ENCODE results near the gene ZNF83.
"Not testable (repeated sequence)": the region's sequence is repeated elsewhere in the genome, so short reads cannot be mapped to it uniquely, and the experiment has no call there.

The ZNF83 gene

GRCh38 chr19:52638601-52639000 lies 446 bp upstream of the ZNF83 start:
- peak; percentile 84 for DNase-seq

DNA sequence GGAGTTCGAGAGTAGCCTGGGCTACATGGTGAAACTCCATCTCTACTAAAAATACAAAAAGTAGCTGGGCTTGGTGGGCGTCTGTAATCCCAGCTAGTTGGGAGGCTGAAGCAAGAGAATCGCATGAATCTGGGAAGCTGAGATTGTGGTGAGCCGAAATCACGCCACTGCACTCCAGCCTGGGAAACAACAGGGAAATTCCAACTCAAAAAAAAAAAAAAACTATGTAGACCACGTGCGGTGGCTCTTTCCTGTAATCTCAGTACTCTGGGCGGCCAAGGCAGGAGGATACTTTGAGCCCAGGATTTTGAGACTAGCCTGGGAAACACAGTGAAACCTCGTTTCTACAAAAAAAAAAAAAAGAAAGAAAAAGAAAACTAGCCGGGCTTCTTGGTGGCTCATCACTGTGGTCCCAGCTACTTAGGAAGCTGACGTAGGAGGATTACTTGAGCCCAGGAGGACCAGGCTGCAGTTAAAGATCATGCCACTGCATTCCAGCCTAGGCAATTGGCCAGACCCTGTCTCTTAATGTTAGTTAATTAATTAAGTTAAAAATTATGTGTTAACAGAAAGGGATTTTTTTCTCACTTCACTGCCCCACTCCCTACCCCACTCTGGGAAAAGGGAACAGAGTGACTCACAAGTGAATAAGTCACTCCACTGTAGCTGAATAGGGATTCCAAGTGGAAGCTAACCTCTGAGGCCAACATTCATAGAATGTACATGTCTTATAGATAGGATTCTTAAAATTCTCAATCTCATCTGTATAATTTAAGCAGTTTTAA lies 2.2 kb downstream of the ZNF83 start:
- no peak for DNase-seq

GRCh38 chr19:52627441-52627840 lies 10.7 kb downstream of the ZNF83 start:
- not testable (repeated sequence) for DNase-seq

DNA sequence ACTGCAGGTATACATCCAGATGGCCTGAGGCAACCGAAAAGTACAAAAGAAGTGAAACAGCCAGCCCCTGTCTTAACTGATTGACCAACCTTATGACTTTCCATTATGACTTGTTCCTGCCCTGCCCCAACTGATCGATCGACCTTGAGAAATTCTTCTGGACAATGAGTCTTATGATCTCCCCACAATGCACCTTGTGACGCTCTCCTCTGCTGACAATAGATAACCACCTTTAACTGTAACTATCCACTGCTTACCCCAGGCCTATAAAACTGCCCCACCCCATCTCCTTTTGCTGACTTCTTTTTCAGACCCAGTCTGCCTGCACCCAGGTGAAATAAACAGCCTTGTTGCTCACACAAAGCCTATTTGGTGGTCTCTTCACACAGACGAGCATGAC lies 11.2 kb downstream of the ZNF83 start:
- DNase-seq, result no peak

- DNase-seq, result no peak
These were observed 15.9 kb downstream of the ZNF83 start for GRCh38 chr19:52622261-52622660.

- no peak for DNase-seq
These were observed 16.8 kb downstream of the ZNF83 start for GRCh38 chr19:52621376-52621775.

DNA sequence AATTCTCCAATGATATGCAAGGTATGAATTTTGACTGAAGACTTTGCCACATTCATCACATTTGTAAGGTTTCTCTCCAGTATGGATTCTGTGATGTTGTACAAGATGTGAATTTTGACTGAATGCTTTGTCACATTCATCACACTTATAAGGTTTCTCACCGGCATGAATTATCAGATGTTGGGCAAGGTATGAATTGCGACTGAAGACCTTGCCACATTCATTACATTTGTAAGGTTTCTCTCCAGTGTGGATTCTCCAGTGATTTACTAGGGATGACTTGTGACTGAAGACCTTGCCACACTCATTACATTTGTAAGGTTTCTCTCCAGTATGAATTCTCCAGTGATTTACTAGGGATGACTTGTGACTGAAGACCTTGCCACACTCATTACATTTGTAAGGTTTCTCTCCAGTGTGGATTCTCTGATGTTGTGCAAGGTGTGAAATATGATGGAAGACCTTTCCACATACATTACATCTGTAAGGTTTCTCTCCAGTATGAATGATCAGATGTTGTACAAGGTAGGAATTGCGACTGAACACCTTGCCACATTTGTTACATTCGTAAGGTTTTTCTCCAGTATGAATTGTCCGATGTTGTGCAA lies 24.8 kb downstream of the ZNF83 start:
- DNase-seq, result no peak

- no peak for DNase-seq
These were observed 34.5 kb downstream of the ZNF83 start for GRCh38 chr19:52603558-52604207.

GRCh38 chr19:52602941-52603340 lies 35.2 kb downstream of the ZNF83 start:
- no peak for DNase-seq

GRCh38 chr19:52601974-52602366 lies 36.2 kb downstream of the ZNF83 start:
- DNase-seq, result peak; percentile 63

GRCh38 chr19:52601025-52601973 lies 36.9 kb downstream of the ZNF83 start:
- peak; percentile 97 for DNase-seq

- DNase-seq, result no peak
These were observed 37.5 kb downstream of the ZNF83 start for GRCh38 chr19:52600639-52601024.

DNA sequence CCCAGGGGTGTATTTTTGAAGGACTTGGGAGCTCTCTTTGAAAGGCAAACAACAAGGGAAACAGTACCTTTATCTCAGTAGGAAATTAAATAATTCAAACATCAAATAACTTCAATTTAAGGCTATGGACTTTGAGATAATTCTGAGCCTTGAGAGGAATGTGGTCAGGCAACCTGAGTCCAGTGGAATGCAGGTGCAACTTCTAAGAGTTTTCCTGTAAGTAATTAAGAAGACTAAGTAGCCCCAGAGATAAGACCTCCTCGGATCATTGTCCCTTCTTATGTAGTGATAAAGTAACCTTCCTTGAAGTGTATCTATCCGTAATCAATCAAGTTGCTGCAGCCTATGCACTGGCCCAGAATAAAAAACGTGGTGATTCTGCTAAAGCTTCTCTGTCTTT lies 38.9 kb downstream of the ZNF83 start:
- DNase-seq, result no peak

GRCh38 chr19:52593441-52593840 lies 44.7 kb downstream of the ZNF83 start:
- not testable (repeated sequence) for DNase-seq

DNA sequence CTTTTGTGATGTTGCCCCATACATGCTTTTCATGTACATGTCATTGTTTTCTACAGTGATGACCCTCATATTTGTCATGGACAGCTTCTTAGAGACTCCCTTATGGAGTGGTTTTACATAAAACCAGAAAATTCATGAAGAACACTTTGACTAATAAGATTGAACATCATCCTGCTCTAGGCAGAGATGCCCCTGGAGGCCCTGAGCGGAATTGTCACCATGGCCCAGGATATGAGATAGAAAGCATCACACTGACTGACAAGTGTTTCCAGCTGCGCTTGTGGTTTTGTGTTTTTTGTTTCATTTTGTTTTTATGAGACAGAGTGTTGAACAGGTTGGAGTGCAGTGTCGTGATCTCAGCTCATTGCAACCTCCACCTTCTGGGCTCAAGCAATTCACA lies 45.9 kb downstream of the ZNF83 start:
- no peak for DNase-seq

DNA sequence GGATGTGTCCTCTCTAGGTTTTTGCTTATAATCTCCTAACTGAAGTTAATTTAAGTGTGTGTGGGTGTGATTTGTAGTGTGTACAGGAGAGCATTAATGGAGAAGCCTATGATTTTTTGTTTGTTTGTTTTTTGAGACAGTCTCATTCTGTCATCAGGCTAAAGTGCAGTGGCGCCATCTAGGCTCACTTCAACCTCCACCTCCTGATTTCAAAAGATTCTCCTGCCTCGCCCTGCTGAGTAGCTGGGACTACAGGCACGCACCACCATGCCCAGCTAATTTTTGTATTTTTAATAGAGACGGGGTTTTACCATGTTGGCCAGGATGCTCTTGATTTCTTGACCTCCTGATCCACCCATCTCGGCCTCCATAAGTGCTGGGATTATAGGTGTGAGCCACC lies 47.4 kb downstream of the ZNF83 start:
- DNase-seq, result no peak

GRCh38 chr19:52585604-52586003 lies 52.6 kb downstream of the ZNF83 start:
- no peak for DNase-seq

GRCh38 chr19:52584736-52585440 lies 53.3 kb downstream of the ZNF83 start:
- DNase-seq, result no peak

DNA sequence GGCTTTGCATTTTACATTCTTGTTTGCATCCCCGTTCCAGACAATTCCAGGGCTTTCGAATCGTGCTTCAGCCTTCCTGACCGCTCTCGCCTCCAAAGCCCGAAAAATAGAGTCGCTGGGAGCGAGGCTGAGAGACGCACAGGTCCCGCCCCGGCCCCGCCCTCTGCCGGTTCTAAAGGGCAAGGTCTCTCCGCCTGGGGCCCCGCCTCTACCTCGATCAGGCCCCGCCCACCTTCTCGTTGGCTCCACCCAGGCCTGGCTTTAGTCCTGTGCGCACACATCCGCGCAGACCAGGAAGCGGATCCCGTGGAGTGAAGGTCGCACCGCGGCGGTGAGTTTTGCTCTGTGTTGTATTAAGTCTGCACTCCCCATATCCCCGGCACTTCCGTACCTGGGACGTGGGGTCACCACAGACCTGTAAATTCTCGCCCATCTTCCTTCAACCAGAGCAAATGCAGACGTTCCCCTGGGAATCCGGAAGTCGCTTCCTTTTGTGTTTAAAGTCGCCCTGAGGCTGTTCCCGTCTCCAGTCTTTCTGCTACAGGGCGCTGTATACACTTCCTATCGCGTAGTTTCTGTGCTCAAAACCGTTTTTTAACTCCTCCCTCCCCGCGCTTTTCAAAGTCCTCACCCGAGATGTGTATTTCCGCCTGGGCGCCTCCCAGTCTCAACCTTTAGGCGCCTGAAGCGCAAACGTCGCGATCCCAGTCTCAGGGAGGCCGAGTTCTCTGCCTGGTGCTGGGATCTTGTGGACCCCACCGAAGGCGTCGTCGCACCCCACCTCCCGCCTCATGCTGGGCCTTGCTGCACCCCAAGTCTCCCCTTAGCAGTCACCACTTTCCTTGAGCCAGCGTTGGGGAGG lies 67.9 kb downstream of the ZNF83 start, which contains the start of gene ZNF701:
ZNF701 (plus strand) TSS at position 288 of the 862 bp plus-strand sequence. CDS start 3,861 bp downstream, outside the sequence.
- DNase-seq, result peak; percentile 97

DNA sequence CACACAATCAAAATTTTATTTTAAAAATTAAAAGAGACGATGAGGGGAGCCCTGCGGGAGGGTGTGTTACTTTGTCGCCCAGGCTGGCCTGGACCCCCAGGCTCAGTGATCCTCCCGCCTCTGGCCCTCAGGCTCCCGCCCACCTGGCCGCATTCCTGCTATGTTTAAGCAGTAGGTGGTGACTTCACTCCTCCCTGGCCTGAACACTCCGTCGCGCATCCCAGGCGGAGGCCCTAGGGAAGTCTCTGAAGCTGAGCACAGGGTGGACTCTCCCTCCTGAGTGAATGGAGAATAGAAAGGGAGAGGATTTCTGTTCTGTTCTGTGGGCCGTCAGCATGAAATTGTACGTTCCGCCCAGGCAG lies 68.5 kb downstream of the ZNF83 start:
- DNase-seq, result peak; percentile 92

DNA sequence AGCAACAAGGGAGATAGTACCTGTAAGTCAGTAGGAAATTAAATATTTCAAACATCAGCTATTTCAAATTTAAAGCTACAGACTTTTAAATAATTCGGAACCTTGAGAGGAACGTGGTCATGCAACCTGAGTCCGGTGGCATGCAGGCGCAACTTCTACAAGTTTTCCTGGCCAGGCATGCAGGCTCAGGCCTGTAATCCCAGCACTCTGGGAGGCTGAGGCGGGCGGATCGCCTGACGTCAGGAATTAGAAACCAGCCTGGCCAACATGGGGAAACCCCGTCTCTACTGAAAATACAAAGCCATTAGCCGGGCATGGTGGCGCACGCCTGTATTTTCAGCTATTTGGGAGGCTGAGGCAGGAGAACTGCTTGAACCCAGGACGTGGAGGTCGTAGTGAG lies 70.2 kb downstream of the ZNF83 start:
- DNase-seq, result no peak

Data from islet precursor cell (in vitro differentiated cells).